Endothelial cell (in vitro differentiated cells): Measurements from ENCODE around the gene ZNF407. TPM values are rescaled to one million over a fixed set of nuclear protein-coding genes. Genes with fewer than 3 reads are reported as not detected.

Source experiments
- DNase-seq: peaks from one replicate; pipeline ENCODE4 v3.0.0; 2021; ENCODE audit warnings: low spot score
- H3K27ac Mint-ChIP-seq: one replicate; pipeline ENCODE4 v1.8.0; 2021; ENCODE audit warnings: mixed read lengths, inconsistent platforms; ENCODE audit not compliant: unreplicated experiment
- H3K27me3 Mint-ChIP-seq: one replicate; pipeline ENCODE4 v1.8.0; 2021; ENCODE audit warnings: mild to moderate bottlenecking, moderate library complexity, mixed read lengths, inconsistent platforms; ENCODE audit not compliant: unreplicated experiment
- H3K36me3 Mint-ChIP-seq: one replicate; pipeline ENCODE4 v1.8.0; 2021; ENCODE audit warnings: mild to moderate bottlenecking, low read depth, mixed read lengths, inconsistent platforms; ENCODE audit not compliant: unreplicated experiment
- H3K4me1 Mint-ChIP-seq: one replicate; pipeline ENCODE4 v1.8.0; 2021; ENCODE audit warnings: mild to moderate bottlenecking, mixed read lengths, inconsistent platforms; ENCODE audit not compliant: unreplicated experiment
- H3K4me3 Mint-ChIP-seq: one replicate; pipeline ENCODE4 v1.8.0; 2021; ENCODE audit warnings: mild to moderate bottlenecking, mixed read lengths, inconsistent platforms; ENCODE audit not compliant: unreplicated experiment
- H3K9me3 Mint-ChIP-seq: one replicate; pipeline ENCODE4 v1.8.0; 2021; ENCODE audit warnings: mixed read lengths, inconsistent platforms; ENCODE audit not compliant: unreplicated experiment
- CTCF ChIP-seq: fragments of 200-600 bp; sonication (generic); IDR thresholded peaks from one replicate; pipeline ENCODE4 v1.5.0; 2021; ENCODE audit warnings: antibody characterized with exemption; ENCODE audit not compliant: unreplicated experiment
- total RNA-seq: library from RNA; stranded (reverse); fragmentation: NEBNext Ultra II Directional; extraction: Animal tissue kit (Norgen Biotek cat#: 25700); gene quantifications from one replicate; pipeline ENCODE4 v1.2.1, GENCODE V29; 2021; ENCODE audit not compliant: unreplicated experiment

Gene ZNF407
- total RNA-seq, 1 donor from 2014 or later, result 16.8 TPM

- no peaks in the 10 kb centered on the region for H3K27me3 Mint-ChIP-seq
- H3K4me1 Mint-ChIP-seq, result peaks cover 21% of the 10 kb centered on the region
- no peak for DNase-seq
- H3K9me3 Mint-ChIP-seq, result no peaks in the 10 kb centered on the region
- no peak for TF ChIP-seq CTCF
- H3K27ac Mint-ChIP-seq, result no peak overlapping the region
- no peak overlapping the region for H3K4me3 Mint-ChIP-seq
- H3K36me3 Mint-ChIP-seq, result peaks cover 16% of the 10 kb centered on the region
Measured at GRCh38 chr18:74635224-74635975, 37.7 kb downstream of the ZNF407 start.

GRCh38 chr18:74637070-74637469, 39.4 kb downstream of the ZNF407 start:
- Mint-ChIP-seq H3K4me1 (peaks cover 5% of the 10 kb centered on the region), H3K27ac (no peak overlapping the region), H3K27me3 (no peaks in the 10 kb centered on the region), H3K9me3 (no peaks in the 10 kb centered on the region), H3K4me3 (no peak overlapping the region), H3K36me3 (peaks cover 16% of the 10 kb centered on the region)
- TF ChIP-seq CTCF, result no peak
- no peak for DNase-seq

GRCh38 chr18:74638210-74638609, 40.5 kb downstream of the ZNF407 start:
- H3K27me3 Mint-ChIP-seq, result no peaks in the 10 kb centered on the region
- H3K4me3 Mint-ChIP-seq, result no peak overlapping the region
- no peak for DNase-seq
- H3K36me3 Mint-ChIP-seq, result peaks cover 13% of the 10 kb centered on the region
- H3K4me1 Mint-ChIP-seq, result no peaks in the 10 kb centered on the region
- H3K9me3 Mint-ChIP-seq, result no peaks in the 10 kb centered on the region
- no peak overlapping the region for H3K27ac Mint-ChIP-seq
- TF ChIP-seq CTCF, result no peak

- no peak overlapping the region for H3K27ac Mint-ChIP-seq
- H3K4me3 Mint-ChIP-seq, result no peak overlapping the region
- H3K36me3 Mint-ChIP-seq, result no peaks in the 10 kb centered on the region
- no peak for TF ChIP-seq CTCF
- no peaks in the 10 kb centered on the region for H3K27me3 Mint-ChIP-seq
- no peak for DNase-seq
- no peaks in the 10 kb centered on the region for H3K9me3 Mint-ChIP-seq
- no peaks in the 10 kb centered on the region for H3K4me1 Mint-ChIP-seq
Measured at GRCh38 chr18:74644713-74645112, 47.0 kb downstream of the ZNF407 start.

GRCh38 chr18:74645679-74646078, 48.0 kb downstream of the ZNF407 start:
- H3K36me3 Mint-ChIP-seq, result no peaks in the 10 kb centered on the region
- no peaks in the 10 kb centered on the region for H3K4me1 Mint-ChIP-seq
- no peaks in the 10 kb centered on the region for H3K9me3 Mint-ChIP-seq
- no peak for DNase-seq
- H3K27ac Mint-ChIP-seq, result no peak overlapping the region
- H3K4me3 Mint-ChIP-seq, result no peak overlapping the region
- no peak for TF ChIP-seq CTCF
- no peaks in the 10 kb centered on the region for H3K27me3 Mint-ChIP-seq
